ENCODE results near the gene PFN1. TPM values are rescaled to one million over a fixed set of nuclear protein-coding genes. Genes with fewer than 3 reads are reported as not detected.

Gene PFN1
- 2,321 to 2,833 TPM (median 2,776 TPM) in 5 replicates for total RNA-seq (2022; extraction: Qiagen RNA extraction; ENCODE audit: low read depth)

GRCh38 chr17:4948166-4948930 lies at the start of gene PFN1:
TSS of gene PFN1 (minus strand) at chr17:4948530. CDS start at chr17:4948394, 136 bp downstream.

GRCh38 chr17:4997302-4998026 lies 49.1 kb upstream of the PFN1 start, which contains the start of the genes INCA1 and KIF1C:
TSS of gene INCA1 (minus strand) at chr17:4997522. CDS start at chr17:4994437, 3,085 bp downstream.
TSS of gene KIF1C (plus strand) at chr17:4997950. CDS start at chr17:5000247, 2,297 bp downstream.

GRCh38 chr17:4986951-4987766 lies 38.8 kb upstream of the PFN1 start, which contains the start of gene CAMTA2:
TSS of gene CAMTA2 (minus strand) at chr17:4987675. CDS start at chr17:4986222, 1,453 bp downstream.

GRCh38 chr17:4967539-4968485 lies 19.5 kb upstream of the PFN1 start, which contains the start of gene SPAG7:
TSS of gene SPAG7 (minus strand) at chr17:4967817. CDS start at chr17:4967804, 13 bp downstream.

GRCh38 chr17:4950746-4951204 lies 2.4 kb upstream of the PFN1 start, which contains the start of gene ENO3:
TSS of gene ENO3 (plus strand) at chr17:4951119. CDS start at chr17:4951830, 711 bp downstream.

GRCh38 chr17:4939796-4940554 lies 8.4 kb downstream of the PFN1 start, which contains the start of the genes RNF167 and SLC25A11:
TSS of gene RNF167 (plus strand) at chr17:4940268. CDS start at chr17:4940910, 642 bp downstream.
TSS of gene SLC25A11 (minus strand) at chr17:4940046. CDS start at chr17:4939910, 136 bp downstream.

GRCh38 chr17:4931963-4932362 lies 16.4 kb downstream of the PFN1 start, which contains the start of gene GP1BA:
TSS of gene GP1BA (plus strand) at chr17:4932277. CDS start at chr17:4932605, 328 bp downstream.

GRCh38 chr17:4903051-4903818 lies 45.1 kb downstream of the PFN1 start, which contains the start of gene CHRNE:
TSS of gene CHRNE (minus strand) at chr17:4903098. CDS start at chr17:4903063, 35 bp downstream.

GRCh38 chr17:4899341-4900230 lies 48.7 kb downstream of the PFN1 start, which contains the start of gene C17orf107:
TSS of gene C17orf107 (plus strand) at chr17:4899536. CDS start at chr17:4899763, 227 bp downstream.

Other genes with a start within 250 kb of the PFN1 start
- gene PELP1, start 244.4 kb downstream of the PFN1 start, total RNA-seq (2022; extraction: Qiagen RNA extraction; ENCODE audit: low read depth): 69.8 to 79.6 TPM (median 75.3 TPM) in 5 replicates
- 52.6 to 70.1 TPM (median 59.6 TPM) in 5 replicates for gene ARRB2, start 237.9 kb downstream of the PFN1 start, total RNA-seq (2022; extraction: Qiagen RNA extraction; ENCODE audit: low read depth)
- gene MED11, start 217.1 kb downstream of the PFN1 start, total RNA-seq (2022; extraction: Qiagen RNA extraction; ENCODE audit: low read depth): 42.2 to 45.1 TPM (median 43.9 TPM) in 5 replicates
- 0.28 to 1.0 TPM (median 0.46 TPM) in 5 replicates for gene ZMYND15, start 208.7 kb downstream of the PFN1 start, total RNA-seq (2022; extraction: Qiagen RNA extraction; ENCODE audit: low read depth)
- gene CXCL16, start 208.6 kb downstream of the PFN1 start, total RNA-seq (2022; extraction: Qiagen RNA extraction; ENCODE audit: low read depth): 16.1 to 21.4 TPM (median 18.9 TPM) in 5 replicates
- 0.48 to 0.91 TPM (median 0.65 TPM) in 5 replicates for gene TM4SF5, start 176.6 kb downstream of the PFN1 start, total RNA-seq (2022; extraction: Qiagen RNA extraction; ENCODE audit: low read depth)
- 0.79 to 2.0 TPM (median 1.4 TPM) in 5 replicates for gene VMO1, start 162.2 kb downstream of the PFN1 start, total RNA-seq (2022; extraction: Qiagen RNA extraction; ENCODE audit: low read depth)
- gene GLTPD2, start 159.6 kb downstream of the PFN1 start, total RNA-seq (2022; extraction: Qiagen RNA extraction; ENCODE audit: low read depth): not detected in 5 replicates
- 459 to 524 TPM (median 508 TPM) in 5 replicates for gene PSMB6, start 152.4 kb downstream of the PFN1 start, total RNA-seq (2022; extraction: Qiagen RNA extraction; ENCODE audit: low read depth)
- 18.8 to 28.4 TPM (median 23.5 TPM) in 5 replicates for gene PLD2, start 141.4 kb downstream of the PFN1 start, total RNA-seq (2022; extraction: Qiagen RNA extraction; ENCODE audit: low read depth)
- 51.5 to 62.4 TPM (median 57.5 TPM) in 5 replicates for gene MINK1, start 115.2 kb downstream of the PFN1 start, total RNA-seq (2022; extraction: Qiagen RNA extraction; ENCODE audit: low read depth)
- 0.22 to 0.38 TPM (median 0.31 TPM) in 5 replicates for gene C17orf107, start 49.0 kb downstream of the PFN1 start, total RNA-seq (2022; extraction: Qiagen RNA extraction; ENCODE audit: low read depth)
- gene CHRNE, start 45.4 kb downstream of the PFN1 start, total RNA-seq (2022; extraction: Qiagen RNA extraction; ENCODE audit: low read depth): 0.06 to 0.17 TPM (median 0.13 TPM) in 4 of 5 replicates, not detected in the other
- gene GP1BA, start 16.3 kb downstream of the PFN1 start, total RNA-seq (2022; extraction: Qiagen RNA extraction; ENCODE audit: low read depth): 0.03 TPM in 1 of 5 replicates, not detected in the others
- 54.1 to 83.4 TPM (median 76.5 TPM) in 5 replicates for gene SLC25A11, start 8.5 kb downstream of the PFN1 start, total RNA-seq (2022; extraction: Qiagen RNA extraction; ENCODE audit: low read depth)
- 96.0 to 144 TPM (median 124 TPM) in 5 replicates for gene RNF167, start 8.3 kb downstream of the PFN1 start, total RNA-seq (2022; extraction: Qiagen RNA extraction; ENCODE audit: low read depth)
- 48.2 to 65.0 TPM (median 54.7 TPM) in 5 replicates for gene ENO3, start 2.6 kb upstream of the PFN1 start, total RNA-seq (2022; extraction: Qiagen RNA extraction; ENCODE audit: low read depth)
- 75.7 to 100 TPM (median 76.7 TPM) in 5 replicates for gene SPAG7, start 19.3 kb upstream of the PFN1 start, total RNA-seq (2022; extraction: Qiagen RNA extraction; ENCODE audit: low read depth)
- gene CAMTA2, start 39.1 kb upstream of the PFN1 start, total RNA-seq (2022; extraction: Qiagen RNA extraction; ENCODE audit: low read depth): 30.5 to 43.3 TPM (median 32.4 TPM) in 5 replicates
- 1.0 to 1.6 TPM (median 1.3 TPM) in 5 replicates for gene INCA1, start 49.0 kb upstream of the PFN1 start, total RNA-seq (2022; extraction: Qiagen RNA extraction; ENCODE audit: low read depth)
- gene KIF1C, start 49.4 kb upstream of the PFN1 start, total RNA-seq (2022; extraction: Qiagen RNA extraction; ENCODE audit: low read depth): 101 to 112 TPM (median 103 TPM) in 5 replicates
- 0.34 to 1.0 TPM (median 0.72 TPM) in 5 replicates for gene SLC52A1, start 86.9 kb upstream of the PFN1 start, total RNA-seq (2022; extraction: Qiagen RNA extraction; ENCODE audit: low read depth)
- gene ZFP3, start 129.9 kb upstream of the PFN1 start, total RNA-seq (2022; extraction: Qiagen RNA extraction; ENCODE audit: low read depth): 0.68 to 1.2 TPM (median 0.89 TPM) in 5 replicates
- gene ZNF232, start 163.3 kb upstream of the PFN1 start, total RNA-seq (2022; extraction: Qiagen RNA extraction; ENCODE audit: low read depth): 4.1 to 4.7 TPM (median 4.6 TPM) in 5 replicates
- gene USP6, start 167.5 kb upstream of the PFN1 start, total RNA-seq (2022; extraction: Qiagen RNA extraction; ENCODE audit: low read depth): 0.01 to 0.05 TPM (median 0.03 TPM) in 4 of 5 replicates, not detected in the other
- gene ZNF594, start 243.3 kb upstream of the PFN1 start, total RNA-seq (2022; extraction: Qiagen RNA extraction; ENCODE audit: low read depth): 1.2 to 2.2 TPM (median 1.5 TPM) in 5 replicates